Measurements from ENCODE around the gene LRRC28. TPM values are rescaled to one million over a fixed set of nuclear protein-coding genes. Genes with fewer than 3 reads are reported as not detected.

Gene LRRC28
- 10 to 100 TPM; 15.7 to 39.9 (median 24.7) TPM for total RNA-seq

GRCh38 chr15:99250857-99251841 is at the start of gene LRRC28:
TSS of gene LRRC28 (plus strand) at chr15:99251481. CDS start at chr15:99255958, 4,477 bp downstream.
- under 1% methylated on average over 52 of the region's 90 CpGs for WGBS
- Histone ChIP-seq H3K9me3 (no peaks in the 10 kb centered on the region), H3K36me3 (peaks cover 0 to 5% (median 4%) of the 10 kb centered on the region in 4 donors), H3K4me3 (peak within 1 kb of the TSS; percentile 78 to 90 (median 84)), H3K27ac (replicated peaks in 1 of 4) (peak within 1 kb of the TSS; percentile 85 to 95 (median 92)), H3K27me3 (no peaks in the 10 kb centered on the region), H3K4me1 (peaks cover 20 to 55% (median 46%) of the 10 kb centered on the region in 4 donors)
- TF ChIP-seq POLR2A (IDR thresholded peaks at IDR 0.05; ENCODE audit: low read depth): peak; percentile 97
- TF ChIP-seq EP300 (IDR thresholded peaks at IDR 0.05): no peak
- TF ChIP-seq CTCF (IDR thresholded peaks at IDR 0.05): no peak
- TF ChIP-seq POLR2AphosphoS5 (IDR thresholded peaks at IDR 0.05): peak; percentile 93 to 100
- intact Hi-C loops (cut with DNase I): loop anchor here (5.0 kb wide), 1 partner anchor 49 kb away; no protein-coding TSS in a partner anchor
- peak; percentile 99 for DNase-seq (ENCODE audit: extremely low spot score)

- intact Hi-C loops (cut with DNase I): loop anchor here (5.0 kb wide), 1 partner anchor 50 kb away; the partner anchor contains the start of gene LRRC28
- peaks cover 0 to 8% (median 3%) of the 10 kb centered on the region in 4 donors for H3K4me1 ChIP-seq
- no peak for DNase-seq (ENCODE audit: extremely low spot score)
- H3K36me3 ChIP-seq: peaks cover 0 to 24% (median 18%) of the 10 kb centered on the region in 4 donors
- H3K9me3 ChIP-seq: no peaks in the 10 kb centered on the region
- TF ChIP-seq EP300 (IDR thresholded peaks at IDR 0.05) (no peak), POLR2A (IDR thresholded peaks at IDR 0.05; ENCODE audit: low read depth) (no peak), CTCF (IDR thresholded peaks at IDR 0.05) (no peak), POLR2AphosphoS5 (IDR thresholded peaks at IDR 0.05) (no peak)
- no peaks in the 10 kb centered on the region for H3K27me3 ChIP-seq
- H3K27ac ChIP-seq (replicated peaks in 1 of 4): peak overlapping the region in 3 of 4 donors; percentile 1 to 41 (median 11)
- WGBS: 59% methylated on average over 2 of the region's 2 CpGs
- H3K4me3 ChIP-seq: no peak overlapping the region
Observed at GRCh38 chr15:99202176-99202552, 49.1 kb upstream of the LRRC28 start.

GRCh38 chr15:99207672-99208071 is 43.6 kb upstream of the LRRC28 start:
- TF ChIP-seq POLR2AphosphoS5 (IDR thresholded peaks at IDR 0.05): no peak
- TF ChIP-seq CTCF (IDR thresholded peaks at IDR 0.05): no peak
- TF ChIP-seq POLR2A (IDR thresholded peaks at IDR 0.05; ENCODE audit: low read depth): no peak
- TF ChIP-seq EP300 (IDR thresholded peaks at IDR 0.05): no peak
- no peaks in the 10 kb centered on the region for H3K36me3 ChIP-seq
- H3K27me3 ChIP-seq: no peaks in the 10 kb centered on the region
- H3K4me1 ChIP-seq: peaks cover 5 to 44% (median 42%) of the 10 kb centered on the region in 4 donors
- WGBS: 87% methylated on average over 3 of the region's 3 CpGs
- peak overlapping the region in 1 of 4 donors; percentile 92 for H3K27ac ChIP-seq (replicated peaks in 1 of 4)
- H3K4me3 ChIP-seq: no peak overlapping the region
- intact Hi-C loops (cut with DNase I): no loop called here
- H3K9me3 ChIP-seq: no peaks in the 10 kb centered on the region
- DNase-seq (ENCODE audit: extremely low spot score): no peak

- H3K36me3 ChIP-seq: no peaks in the 10 kb centered on the region
- H3K4me1 ChIP-seq: peaks cover 5 to 59% (median 53%) of the 10 kb centered on the region in 4 donors
- H3K27me3 ChIP-seq: no peaks in the 10 kb centered on the region
- no peak for TF ChIP-seq EP300 (IDR thresholded peaks at IDR 0.05)
- no peak for TF ChIP-seq CTCF (IDR thresholded peaks at IDR 0.05)
- no peak for TF ChIP-seq POLR2AphosphoS5 (IDR thresholded peaks at IDR 0.05)
- TF ChIP-seq POLR2A (IDR thresholded peaks at IDR 0.05; ENCODE audit: low read depth): no peak
- no peak overlapping the region for H3K4me3 ChIP-seq
- H3K9me3 ChIP-seq: no peaks in the 10 kb centered on the region
- no peak for DNase-seq (ENCODE audit: extremely low spot score)
- H3K27ac ChIP-seq (replicated peaks in 1 of 4): peak overlapping the region; percentile 80 to 92 (median 84)
- intact Hi-C loops (cut with DNase I): no loop called here
- WGBS: 77% methylated on average over 2 of the region's 2 CpGs
Observed at GRCh38 chr15:99209326-99209725, 42.0 kb upstream of the LRRC28 start.

Data from esophagus muscularis mucosa (tissue), 4 donors.